Vagina (tissue), 2 donors: Measurements from ENCODE around the gene ZNF280A. TPM values are rescaled to one million over a fixed set of nuclear protein-coding genes. Genes with fewer than 3 reads are reported as not detected.

ENCODE experiments used
- DNase-seq, 2 donors: peaks; one replicate each; pipeline ENCODE4 v3.0.0-alpha.2; 2017; ENCODE audit errors: extremely low spot score in 2 of 2
- H3K27ac ChIP-seq: fragments of 200-600 bp; sonication (generic); one replicate; pipeline ENCODE4 v1.5.1; 2019
- H3K27me3 ChIP-seq: fragments of 200-600 bp; sonication (generic); one replicate; pipeline ENCODE4 v1.5.1; 2019
- H3K36me3 ChIP-seq, 2 donors: fragments of 200-600 bp; sonication (generic); one replicate each; pipeline ENCODE4 v1.5.1; 2017 to 2019
- H3K4me1 ChIP-seq: fragments of 200-600 bp; sonication (generic); one replicate; pipeline ENCODE4 v1.5.1; 2019
- H3K4me3 ChIP-seq, 2 donors: fragments of 200-600 bp; sonication (generic); 1 replicate in 1 of 2; 2 replicates in 1 of 2; pipeline ENCODE4 v1.5.1; 2016 to 2019
- H3K9me3 ChIP-seq: fragments of 200-600 bp; sonication (generic); one replicate; pipeline ENCODE4 v1.5.1; 2019
- CTCF ChIP-seq, 3 experiments: fragments of 450-650 bp in 2 of 3; fragments of 200-600 bp in 1 of 3; sonication (generic) in 1 of 3; IDR thresholded peaks; one replicate each; pipeline ENCODE4 v1.5.1; 2017 to 2019; ENCODE audit warnings: antibody characterized with exemption in 3 of 3, mild to moderate bottlenecking in 2 of 3, moderate library complexity in 2 of 3
- POLR2A ChIP-seq, 2 donors: fragments of 450-650 bp; IDR thresholded peaks; one replicate each; pipeline ENCODE4 v1.6.1; 2017; ENCODE audit warnings: antibody characterized with exemption in 2 of 2, mild to moderate bottlenecking in 2 of 2, moderate library complexity in 2 of 2
- POLR2AphosphoS5 ChIP-seq, 2 donors: sonication (generic); formaldehyde crosslinking; IDR thresholded peaks; one replicate each; pipeline ENCODE4 v1.9.0; 2017; ENCODE audit warnings: antibody characterized with exemption in 2 of 2, mild to moderate bottlenecking in 2 of 2, low read depth in 1 of 2; ENCODE audit not compliant: insufficient read depth in 1 of 2
- intact Hi-C: fragments of 100-400 bp; cut with DNase I; formaldehyde crosslinking; loops from one replicate; pipeline ENCODE4 v1.15.1; 2023
- total RNA-seq: library from RNA; depleted of rRNA; stranded (reverse); fragments of >200 nt; gene quantifications from one replicate; pipeline ENCODE4 v1.2.3, GENCODE V29; 2016

ZNF280A gene
- total RNA-seq, 1 donor from 2014 or later = not detected

GRCh38 chr22:22467112-22467511 is 53.0 kb downstream of the ZNF280A start:
- intact Hi-C loops = no loop called here
- Histone ChIP-seq H3K9me3 (no peaks in the 10 kb centered on the region), H3K36me3 (no peaks in the 10 kb centered on the region), H3K4me1 (no peaks in the 10 kb centered on the region), H3K4me3 (no peak overlapping the region), H3K27ac (no peak overlapping the region), H3K27me3 (no peaks in the 10 kb centered on the region)
- TF ChIP-seq POLR2A (IDR thresholded peaks at IDR 0.05) (no peak), POLR2AphosphoS5 (IDR thresholded peaks at IDR 0.05; ENCODE audit: insufficient read depth in 1 of 2, low read depth in 1 of 2) (no peak), CTCF (IDR thresholded peaks at IDR 0.05) (no peak)
- no peak for DNase-seq

GRCh38 chr22:22465782-22466181 is 54.3 kb downstream of the ZNF280A start:
- H3K4me3 ChIP-seq = no peak overlapping the region
- intact Hi-C loops = no loop called here
- TF ChIP-seq POLR2A (IDR thresholded peaks at IDR 0.05) (no peak), POLR2AphosphoS5 (IDR thresholded peaks at IDR 0.05; ENCODE audit: insufficient read depth in 1 of 2, low read depth in 1 of 2) (no peak), CTCF (IDR thresholded peaks at IDR 0.05) (no peak)
- no peaks in the 10 kb centered on the region for H3K9me3 ChIP-seq
- H3K27ac ChIP-seq = no peak overlapping the region
- H3K36me3 ChIP-seq = no peaks in the 10 kb centered on the region
- no peaks in the 10 kb centered on the region for H3K27me3 ChIP-seq
- no peaks in the 10 kb centered on the region for H3K4me1 ChIP-seq
- no peak for DNase-seq

GRCh38 chr22:22465094-22465602 is 54.9 kb downstream of the ZNF280A start:
- Histone ChIP-seq H3K36me3 (no peaks in the 10 kb centered on the region), H3K27me3 (no peaks in the 10 kb centered on the region)

GRCh38 chr22:22464541-22465054 is 55.5 kb downstream of the ZNF280A start:
- H3K36me3 ChIP-seq = no peaks in the 10 kb centered on the region
- no peaks in the 10 kb centered on the region for H3K4me1 ChIP-seq
- intact Hi-C loops = no loop called here
- no peak overlapping the region for H3K4me3 ChIP-seq
- H3K27me3 ChIP-seq = no peaks in the 10 kb centered on the region
- DNase-seq = no peak
- H3K9me3 ChIP-seq = peaks cover 2% of the 10 kb centered on the region
- no peak overlapping the region for H3K27ac ChIP-seq
- TF ChIP-seq CTCF (IDR thresholded peaks at IDR 0.05) (no peak), POLR2AphosphoS5 (IDR thresholded peaks at IDR 0.05; ENCODE audit: insufficient read depth in 1 of 2, low read depth in 1 of 2) (no peak), POLR2A (IDR thresholded peaks at IDR 0.05) (no peak)

More at GRCh38 chr22:22465094-22465602, 54.9 kb downstream of the ZNF280A start:
- no peaks in the 10 kb centered on the region for H3K4me1 ChIP-seq
- H3K27ac ChIP-seq = no peak overlapping the region
- no peaks in the 10 kb centered on the region for H3K9me3 ChIP-seq
- H3K4me3 ChIP-seq = no peak overlapping the region
- TF ChIP-seq POLR2AphosphoS5 (IDR thresholded peaks at IDR 0.05; ENCODE audit: insufficient read depth in 1 of 2, low read depth in 1 of 2) = no peak
- TF ChIP-seq POLR2A (IDR thresholded peaks at IDR 0.05) = no peak
- no peak for DNase-seq
- intact Hi-C loops = no loop called here

GRCh38 chr22:22463855-22464540 is 56.1 kb downstream of the ZNF280A start:
- TF ChIP-seq POLR2AphosphoS5 (IDR thresholded peaks at IDR 0.05; ENCODE audit: insufficient read depth in 1 of 2, low read depth in 1 of 2) (no peak), CTCF (IDR thresholded peaks at IDR 0.05) (peak; percentile 16 to 30 (median 19))
- DNase-seq = no peak
- H3K27me3 ChIP-seq = no peaks in the 10 kb centered on the region
- peaks cover 7% of the 10 kb centered on the region for H3K9me3 ChIP-seq
- H3K4me1 ChIP-seq = no peaks in the 10 kb centered on the region
- no peak overlapping the region for H3K27ac ChIP-seq
- H3K36me3 ChIP-seq = no peaks in the 10 kb centered on the region
- no peak overlapping the region for H3K4me3 ChIP-seq
- intact Hi-C loops = no loop called here

Other genes starting within 250 kb of the ZNF280A start
- gene ZNF280B, start 11.5 kb downstream of the ZNF280A start, total RNA-seq = 0.25 TPM
- gene PRAME, start 39.0 kb upstream of the ZNF280A start, total RNA-seq = not detected
- gene GGTLC2, start 124.3 kb upstream of the ZNF280A start, total RNA-seq = not detected